Measurements from ENCODE around the gene PTGFRN.

PTGFRN gene

DNA sequence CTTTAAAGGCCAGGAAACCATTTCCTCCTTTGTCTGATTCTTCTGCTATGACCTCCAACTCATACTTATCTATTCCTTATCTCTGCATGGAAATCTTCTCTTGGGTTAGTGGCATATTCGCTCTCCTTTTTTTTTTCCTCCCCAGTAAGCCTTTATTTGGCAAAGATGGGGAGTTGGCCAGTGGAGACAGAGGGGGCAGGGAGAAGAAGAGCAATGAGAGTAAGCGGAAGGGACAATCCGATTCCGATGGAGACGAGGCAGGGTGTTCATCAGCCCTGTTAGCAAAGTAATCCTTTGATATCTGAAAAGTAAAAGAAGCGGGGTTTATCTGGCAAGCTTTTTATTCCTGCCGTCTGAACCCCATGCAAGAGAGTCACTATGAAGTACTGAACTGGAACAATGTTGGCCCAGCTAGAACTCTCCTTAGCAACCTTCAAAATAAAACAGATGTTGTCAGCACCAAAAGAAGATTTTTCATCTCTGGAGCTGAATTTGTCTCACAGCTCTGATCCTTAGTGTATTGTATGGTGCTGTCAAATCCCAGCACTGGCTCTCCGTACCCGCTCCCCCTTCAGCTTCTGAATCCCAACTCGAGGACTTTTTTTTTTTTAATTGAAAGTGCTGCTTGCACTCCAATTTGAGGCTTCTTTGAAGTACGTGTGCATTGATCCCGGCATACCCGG, 40.9 kb downstream of the PTGFRN start:
- Histone ChIP-seq H3K27ac (ENCODE audit: low read length) (no peak overlapping the region), H3K4me1 (ENCODE audit: control insufficient read depth, low read depth, low read length) (no peaks in the 10 kb centered on the region), H3K36me3 (ENCODE audit: control insufficient read depth, low read depth, low read length) (peaks cover 23% of the 10 kb centered on the region), H3K9me3 (ENCODE audit: control insufficient read depth, low read depth, low read length) (no peaks in the 10 kb centered on the region), H3K27me3 (ENCODE audit: control insufficient read depth, insufficient read depth, low read length) (no peaks in the 10 kb centered on the region), H3K4me3 (ENCODE audit: low read length) (no peak overlapping the region), H3K9ac (ENCODE audit: low read length) (no peak overlapping the region)

GRCh38 chr1:116951200-116951935, 41.7 kb downstream of the PTGFRN start:
- Histone ChIP-seq H3K36me3 (ENCODE audit: control insufficient read depth, low read depth, low read length) (peaks cover 19% of the 10 kb centered on the region), H3K4me3 (ENCODE audit: low read length) (no peak overlapping the region), H3K9ac (ENCODE audit: low read length) (no peak overlapping the region)

DNA sequence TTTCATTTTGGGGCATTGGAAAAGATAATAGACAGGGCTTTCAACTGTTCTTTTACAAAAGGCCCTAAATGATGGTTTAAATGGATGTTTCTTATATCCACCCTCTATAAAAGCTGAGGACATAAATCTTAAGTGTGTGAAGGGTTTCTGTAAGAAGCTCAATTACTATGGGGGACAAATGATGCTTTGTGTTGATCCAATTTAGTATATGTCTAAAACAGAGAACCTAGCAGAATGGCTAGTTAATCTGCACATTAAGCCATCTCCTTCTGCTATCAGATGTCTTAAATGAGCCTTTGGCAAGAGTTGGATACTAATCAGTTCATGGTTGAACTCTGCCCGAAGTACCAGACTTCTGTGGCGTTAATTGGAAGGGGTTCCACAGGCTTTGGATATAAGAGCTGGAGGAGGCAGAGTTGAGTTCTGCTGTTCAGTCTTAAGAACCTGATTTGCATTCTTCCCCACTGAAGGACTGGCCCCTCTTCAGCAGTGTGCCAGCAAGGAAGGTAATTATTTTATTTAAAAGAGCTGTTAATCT, 43.1 kb downstream of the PTGFRN start:
- Histone ChIP-seq H3K4me3 (ENCODE audit: low read length) (no peak overlapping the region), H3K9me3 (ENCODE audit: control insufficient read depth, low read depth, low read length) (no peaks in the 10 kb centered on the region), H3K4me1 (ENCODE audit: control insufficient read depth, low read depth, low read length) (no peaks in the 10 kb centered on the region), H3K27me3 (ENCODE audit: control insufficient read depth, insufficient read depth, low read length) (no peaks in the 10 kb centered on the region), H3K36me3 (ENCODE audit: control insufficient read depth, low read depth, low read length) (peaks cover 15% of the 10 kb centered on the region), H3K27ac (ENCODE audit: low read length) (no peak overlapping the region), H3K9ac (ENCODE audit: low read length) (no peak overlapping the region)

More at GRCh38 chr1:116951200-116951935, 41.7 kb downstream of the PTGFRN start:
- no peaks in the 10 kb centered on the region for H3K27me3 ChIP-seq (ENCODE audit: control insufficient read depth, insufficient read depth, low read length)
- H3K27ac ChIP-seq (ENCODE audit: low read length) = no peak overlapping the region
- no peaks in the 10 kb centered on the region for H3K4me1 ChIP-seq (ENCODE audit: control insufficient read depth, low read depth, low read length)
- no peaks in the 10 kb centered on the region for H3K9me3 ChIP-seq (ENCODE audit: control insufficient read depth, low read depth, low read length)

DNA sequence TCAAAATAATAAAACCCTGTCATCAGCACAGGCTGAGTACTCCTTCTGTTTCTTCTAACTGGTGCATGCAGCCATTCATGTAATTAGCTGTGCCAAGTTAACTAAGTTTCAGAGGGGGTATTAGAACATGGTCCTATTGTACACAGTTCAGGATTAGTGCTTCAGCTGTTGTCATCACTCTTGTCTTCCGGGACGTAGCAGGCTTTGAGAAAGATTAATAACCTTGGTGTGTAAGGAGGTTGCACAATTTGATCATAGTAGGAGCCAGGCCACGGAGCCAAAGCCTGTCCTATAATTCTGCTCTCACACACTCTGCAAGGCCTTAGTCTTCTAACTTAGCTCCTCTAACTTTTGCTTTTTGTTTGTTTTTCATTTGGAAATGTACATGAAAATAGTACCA, 44.7 kb downstream of the PTGFRN start:
- H3K4me3 ChIP-seq (ENCODE audit: low read length) = no peak overlapping the region
- H3K9me3 ChIP-seq (ENCODE audit: control insufficient read depth, low read depth, low read length) = no peaks in the 10 kb centered on the region
- no peak overlapping the region for H3K9ac ChIP-seq (ENCODE audit: low read length)
- H3K4me1 ChIP-seq (ENCODE audit: control insufficient read depth, low read depth, low read length) = no peaks in the 10 kb centered on the region
- H3K27ac ChIP-seq (ENCODE audit: low read length) = no peak overlapping the region
- H3K36me3 ChIP-seq (ENCODE audit: control insufficient read depth, low read depth, low read length) = peaks cover 11% of the 10 kb centered on the region
- H3K27me3 ChIP-seq (ENCODE audit: control insufficient read depth, insufficient read depth, low read length) = no peaks in the 10 kb centered on the region

GRCh38 chr1:116956378-116956777, 46.7 kb downstream of the PTGFRN start:
- no peak overlapping the region for H3K27ac ChIP-seq (ENCODE audit: low read length)
- no peaks in the 10 kb centered on the region for H3K4me1 ChIP-seq (ENCODE audit: control insufficient read depth, low read depth, low read length)
- H3K27me3 ChIP-seq (ENCODE audit: control insufficient read depth, insufficient read depth, low read length) = no peaks in the 10 kb centered on the region
- no peaks in the 10 kb centered on the region for H3K9me3 ChIP-seq (ENCODE audit: control insufficient read depth, low read depth, low read length)
- no peak overlapping the region for H3K4me3 ChIP-seq (ENCODE audit: low read length)
- peaks cover 11% of the 10 kb centered on the region for H3K36me3 ChIP-seq (ENCODE audit: control insufficient read depth, low read depth, low read length)
- H3K9ac ChIP-seq (ENCODE audit: low read length) = no peak overlapping the region

- no peak overlapping the region for H3K4me3 ChIP-seq (ENCODE audit: low read length)
- H3K9me3 ChIP-seq (ENCODE audit: control insufficient read depth, low read depth, low read length) = no peaks in the 10 kb centered on the region
- H3K4me1 ChIP-seq (ENCODE audit: control insufficient read depth, low read depth, low read length) = no peaks in the 10 kb centered on the region
- H3K27ac ChIP-seq (ENCODE audit: low read length) = no peak overlapping the region
- no peak overlapping the region for H3K9ac ChIP-seq (ENCODE audit: low read length)
- H3K27me3 ChIP-seq (ENCODE audit: control insufficient read depth, insufficient read depth, low read length) = no peaks in the 10 kb centered on the region
- peaks cover 16% of the 10 kb centered on the region for H3K36me3 ChIP-seq (ENCODE audit: control insufficient read depth, low read depth, low read length)
Measured at GRCh38 chr1:116957646-116958045, 47.9 kb downstream of the PTGFRN start.

- Histone ChIP-seq H3K27ac (ENCODE audit: low read length) (no peak overlapping the region), H3K9me3 (ENCODE audit: control insufficient read depth, low read depth, low read length) (no peaks in the 10 kb centered on the region), H3K4me3 (ENCODE audit: low read length) (no peak overlapping the region), H3K36me3 (ENCODE audit: control insufficient read depth, low read depth, low read length) (peaks cover 21% of the 10 kb centered on the region), H3K27me3 (ENCODE audit: control insufficient read depth, insufficient read depth, low read length) (no peaks in the 10 kb centered on the region), H3K9ac (ENCODE audit: low read length) (no peak overlapping the region), H3K4me1 (ENCODE audit: control insufficient read depth, low read depth, low read length) (no peaks in the 10 kb centered on the region)
Measured at GRCh38 chr1:116958110-116958509, 48.4 kb downstream of the PTGFRN start.

GRCh38 chr1:116958977-116959376, 49.3 kb downstream of the PTGFRN start:
- Histone ChIP-seq H3K9ac (ENCODE audit: low read length) (no peak overlapping the region), H3K9me3 (ENCODE audit: control insufficient read depth, low read depth, low read length) (no peaks in the 10 kb centered on the region), H3K27ac (ENCODE audit: low read length) (no peak overlapping the region), H3K27me3 (ENCODE audit: control insufficient read depth, insufficient read depth, low read length) (no peaks in the 10 kb centered on the region), H3K36me3 (ENCODE audit: control insufficient read depth, low read depth, low read length) (peaks cover 21% of the 10 kb centered on the region), H3K4me3 (ENCODE audit: low read length) (no peak overlapping the region), H3K4me1 (ENCODE audit: control insufficient read depth, low read depth, low read length) (no peaks in the 10 kb centered on the region)

DNA sequence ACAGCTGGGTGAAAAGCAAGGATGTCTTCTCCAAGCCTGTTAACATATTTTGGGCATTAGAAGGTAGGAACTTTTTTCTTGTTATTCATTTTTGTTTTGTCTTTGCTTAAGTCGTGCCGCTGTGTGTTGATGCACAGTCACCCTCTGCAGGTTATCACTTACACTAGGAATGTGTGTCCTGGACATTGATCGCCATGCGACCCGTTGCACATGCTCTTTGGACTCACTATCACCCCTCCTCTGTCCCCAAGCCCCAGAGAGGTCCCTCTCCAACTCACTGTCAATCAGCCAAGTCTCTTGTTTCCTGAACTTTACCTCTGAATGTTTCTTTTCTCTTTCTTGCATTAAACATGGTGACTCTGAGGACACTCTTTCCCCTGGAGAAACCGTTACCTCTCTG, 51.9 kb downstream of the PTGFRN start:
- Histone ChIP-seq H3K27ac (ENCODE audit: low read length) (no peak overlapping the region), H3K4me3 (ENCODE audit: low read length) (no peak overlapping the region), H3K36me3 (ENCODE audit: control insufficient read depth, low read depth, low read length) (peaks cover 21% of the 10 kb centered on the region), H3K9me3 (ENCODE audit: control insufficient read depth, low read depth, low read length) (no peaks in the 10 kb centered on the region), H3K4me1 (ENCODE audit: control insufficient read depth, low read depth, low read length) (no peaks in the 10 kb centered on the region), H3K27me3 (ENCODE audit: control insufficient read depth, insufficient read depth, low read length) (no peaks in the 10 kb centered on the region), H3K9ac (ENCODE audit: low read length) (no peak overlapping the region)

DNA sequence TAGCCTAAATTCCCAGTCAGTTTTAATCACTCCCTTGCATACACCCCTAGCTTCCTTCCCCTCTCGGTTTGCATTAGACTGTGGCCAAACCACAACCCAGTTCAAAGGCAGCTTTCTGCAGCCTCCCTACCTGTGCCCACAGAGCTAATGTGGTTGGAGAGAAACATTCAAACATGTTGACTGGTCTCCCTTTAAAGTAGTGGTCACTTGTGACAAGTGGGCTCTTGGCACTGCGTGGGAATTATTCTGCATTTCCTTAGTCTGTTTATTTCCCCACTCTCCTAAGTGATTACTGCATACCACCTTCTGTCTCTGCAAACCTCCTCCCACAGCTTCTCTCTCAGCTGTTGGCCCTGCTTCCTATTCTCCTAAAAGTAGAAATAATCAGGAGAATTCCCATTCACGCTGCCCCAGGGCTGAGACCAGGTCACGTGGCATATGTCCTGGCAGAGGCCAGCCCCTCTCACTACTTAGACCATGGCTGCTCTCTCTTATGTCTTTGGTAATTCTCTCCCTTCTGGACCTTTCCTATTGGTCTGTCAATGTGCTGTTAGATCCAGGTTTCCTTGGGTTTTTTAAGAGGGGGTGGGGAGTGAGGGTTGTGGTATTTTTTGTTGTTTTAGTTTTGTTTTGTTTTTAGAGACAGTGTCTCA, 53.4 kb downstream of the PTGFRN start:
- Histone ChIP-seq H3K9ac (ENCODE audit: low read length) (no peak overlapping the region), H3K4me1 (ENCODE audit: control insufficient read depth, low read depth, low read length) (no peaks in the 10 kb centered on the region), H3K36me3 (ENCODE audit: control insufficient read depth, low read depth, low read length) (peaks cover 30% of the 10 kb centered on the region), H3K27ac (ENCODE audit: low read length) (no peak overlapping the region), H3K4me3 (ENCODE audit: low read length) (no peak overlapping the region), H3K9me3 (ENCODE audit: control insufficient read depth, low read depth, low read length) (no peaks in the 10 kb centered on the region), H3K27me3 (ENCODE audit: control insufficient read depth, insufficient read depth, low read length) (no peaks in the 10 kb centered on the region)

DNA sequence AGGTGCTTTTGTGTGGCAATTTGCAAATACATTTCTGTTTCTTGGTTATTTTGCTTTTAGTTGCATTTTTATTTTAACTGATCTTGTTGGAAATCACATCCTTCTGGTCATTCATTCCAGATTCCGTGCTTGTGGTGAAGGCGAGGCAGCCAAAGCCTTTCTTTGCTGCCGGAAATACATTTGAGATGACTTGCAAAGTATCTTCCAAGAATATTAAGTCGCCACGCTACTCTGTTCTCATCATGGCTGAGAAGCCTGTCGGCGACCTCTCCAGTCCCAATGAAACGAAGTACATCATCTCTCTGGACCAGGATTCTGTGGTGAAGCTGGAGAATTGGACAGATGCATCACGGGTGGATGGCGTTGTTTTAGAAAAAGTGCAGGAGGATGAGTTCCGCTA, 57.1 kb downstream of the PTGFRN start:
- Histone ChIP-seq H3K27ac (ENCODE audit: low read length) (no peak overlapping the region), H3K9ac (ENCODE audit: low read length) (no peak overlapping the region), H3K4me1 (ENCODE audit: control insufficient read depth, low read depth, low read length) (no peaks in the 10 kb centered on the region), H3K9me3 (ENCODE audit: control insufficient read depth, low read depth, low read length) (no peaks in the 10 kb centered on the region), H3K4me3 (ENCODE audit: low read length) (no peak overlapping the region), H3K27me3 (ENCODE audit: control insufficient read depth, insufficient read depth, low read length) (no peaks in the 10 kb centered on the region), H3K36me3 (ENCODE audit: control insufficient read depth, low read depth, low read length) (peaks cover 22% of the 10 kb centered on the region)
